ENCODE measurements around the gene PRPF18.

The PRPF18 gene

GRCh38 chr10:13608246-13608853, 21.6 kb downstream of the PRPF18 start:
- peak in 1 of 2 donors; percentile 3 for DNase-seq

GRCh38 chr10:13612654-13613373, 26.0 kb downstream of the PRPF18 start:
- no peak for DNase-seq

GRCh38 chr10:13613519-13613918, 26.8 kb downstream of the PRPF18 start:
- DNase-seq: peak in 1 of 2 donors; percentile 86

GRCh38 chr10:13614530-13615332, 28.0 kb downstream of the PRPF18 start:
- DNase-seq: no peak

GRCh38 chr10:13615650-13616300, 29.0 kb downstream of the PRPF18 start:
- no peak for DNase-seq

- no peak for DNase-seq
Observed at GRCh38 chr10:13617116-13617515, 30.4 kb downstream of the PRPF18 start.

GRCh38 chr10:13621931-13622330, 35.2 kb downstream of the PRPF18 start:
- no peak for DNase-seq

- no peak for DNase-seq
Observed at GRCh38 chr10:13624630-13625029, 37.9 kb downstream of the PRPF18 start.

- DNase-seq: no peak
Observed at GRCh38 chr10:13627459-13628310, 40.9 kb downstream of the PRPF18 start.

- no peak for DNase-seq
Observed at GRCh38 chr10:13628661-13629060, 41.9 kb downstream of the PRPF18 start.

- DNase-seq: no peak
Observed at GRCh38 chr10:13629116-13629515, 42.4 kb downstream of the PRPF18 start.

GRCh38 chr10:13630231-13630630, 43.5 kb downstream of the PRPF18 start:
- DNase-seq: no peak

- peak in 1 of 2 donors; percentile 11 for DNase-seq
Observed at GRCh38 chr10:13631594-13631993, 44.8 kb downstream of the PRPF18 start.

- DNase-seq: no peak
Observed at GRCh38 chr10:13632440-13632839, 45.7 kb downstream of the PRPF18 start.

GRCh38 chr10:13632884-13633440, 46.2 kb downstream of the PRPF18 start:
- peak in 1 of 2 donors; percentile 7 for DNase-seq

- peak in 1 of 2 donors; percentile 22 for DNase-seq
Observed at GRCh38 chr10:13633689-13634088, 46.9 kb downstream of the PRPF18 start.

- peak; percentile 5 to 33 for DNase-seq
Observed at GRCh38 chr10:13634207-13634606, 47.4 kb downstream of the PRPF18 start.

GRCh38 chr10:13636776-13637175, 50.0 kb downstream of the PRPF18 start:
- DNase-seq: no peak

- DNase-seq: no peak
Observed at GRCh38 chr10:13637303-13637856, 50.6 kb downstream of the PRPF18 start.

- no peak for DNase-seq
Observed at GRCh38 chr10:13637894-13638293, 51.1 kb downstream of the PRPF18 start.

- DNase-seq: no peak
Observed at GRCh38 chr10:13642293-13642692, 55.5 kb downstream of the PRPF18 start.
